Thyroid gland (tissue), 4 donors: Measurements from ENCODE around the gene ATRNL1. TPM values are rescaled to one million over a fixed set of nuclear protein-coding genes. Genes with fewer than 3 reads are reported as not detected.
"Not testable (repeated sequence)": the region's sequence is repeated elsewhere in the genome, so short reads cannot be mapped to it uniquely, and the experiment has no call there.

Experiments
- DNase-seq, 2 donors: peaks; one replicate each; pipeline ENCODE4 v3.0.0-alpha.2; 2019
- H3K27ac ChIP-seq, 3 donors: fragments of 200-600 bp; sonication (generic); 1 replicate in 2 of 3; 2 replicates in 1 of 3; pipeline ENCODE4 v1.5.1; 2016 to 2019; ENCODE audit warnings: mild to moderate bottlenecking in 1 of 3, moderate library complexity in 1 of 3
- H3K27me3 ChIP-seq: fragments of 200-600 bp; sonication (generic); one replicate; pipeline ENCODE4 v1.5.1; 2019
- H3K36me3 ChIP-seq, 2 donors: fragments of 200-600 bp; sonication (generic); one replicate each; pipeline ENCODE4 v1.5.1; 2016 to 2019
- H3K4me1 ChIP-seq, 2 donors: fragments of 200-600 bp; sonication (generic); one replicate each; pipeline ENCODE4 v1.5.1; 2017 to 2019
- H3K4me3 ChIP-seq, 3 donors: fragments of 200-600 bp; sonication (generic); replicated peaks in 1 of 3; 1 replicate in 2 of 3; 2 replicates in 1 of 3; pipeline ENCODE4 v1.5.1; 2016; ENCODE audit warnings: mild to moderate bottlenecking in 1 of 3
- H3K9me3 ChIP-seq: fragments of 200-600 bp; sonication (generic); one replicate; pipeline ENCODE4 v1.5.1; 2017
- CTCF ChIP-seq, 6 experiments: fragments of 200-600 bp in 3 of 6; fragments of 450-650 bp in 3 of 6; sonication (generic) in 3 of 6; IDR thresholded peaks; one replicate each; pipeline ENCODE4 v1.5.1; 2016 to 2019; ENCODE audit warnings: antibody characterized with exemption in 6 of 6, mild to moderate bottlenecking in 2 of 6, inconsistent platforms in 1 of 6, moderate library complexity in 1 of 6
- POLR2A ChIP-seq, 2 donors: fragments of 450-650 bp; IDR thresholded peaks; one replicate each; pipeline ENCODE4 v1.6.1; 2017; ENCODE audit warnings: antibody characterized with exemption in 2 of 2, mild to moderate bottlenecking in 2 of 2, moderate library complexity in 1 of 2
- WGBS, 2 donors: methylation state at CpG; one replicate each; pipeline ENCODE4 v1.1.5; 2017; 5-methylcytosine and 5-hydroxymethylcytosine counted together
- intact Hi-C: fragments of 100-400 bp; cut with DNase I; formaldehyde crosslinking; loops from one replicate; pipeline ENCODE4 v1.15.1; 2023
- total RNA-seq, 4 donors: library from RNA; depleted of rRNA; stranded (reverse); fragments of >200 nt; gene quantifications; one replicate each; pipeline ENCODE4 v1.2.3, GENCODE V29; 2016

ATRNL1 gene
- total RNA-seq, 4 donors from 2014 or later, result 2.3 to 6.3 (median 3.8) TPM

GRCh38 chr10:115219203-115219602, 126.0 kb downstream of the ATRNL1 start:
- Histone ChIP-seq H3K4me1 (no peaks in the 10 kb centered on the region), H3K4me3 (no peak overlapping the region), H3K36me3 (no peaks in the 10 kb centered on the region), H3K27me3 (no peaks in the 10 kb centered on the region), H3K9me3 (no peaks in the 10 kb centered on the region), H3K27ac (no peak overlapping the region)
- 87 to 91% methylated on average over 3 of the region's 3 CpGs for WGBS, 2 donors
- no peak for DNase-seq
- TF ChIP-seq POLR2A (IDR thresholded peaks at IDR 0.05), result no peak
- no peak for TF ChIP-seq CTCF (IDR thresholded peaks at IDR 0.05)
- intact Hi-C loops, result no loop called here

- TF ChIP-seq CTCF (IDR thresholded peaks at IDR 0.05) (no peak), POLR2A (IDR thresholded peaks at IDR 0.05) (no peak)
- no peak for DNase-seq
- no peak overlapping the region for H3K27ac ChIP-seq
- intact Hi-C loops, result no loop called here
- H3K36me3 ChIP-seq, result no peaks in the 10 kb centered on the region
- no peaks in the 10 kb centered on the region for H3K9me3 ChIP-seq
- no peaks in the 10 kb centered on the region for H3K27me3 ChIP-seq
- H3K4me3 ChIP-seq, result no peak overlapping the region
- H3K4me1 ChIP-seq, result no peaks in the 10 kb centered on the region
Measured at GRCh38 chr10:115222039-115222438, 128.9 kb downstream of the ATRNL1 start.

- TF ChIP-seq CTCF (IDR thresholded peaks at IDR 0.05) (no peak), POLR2A (IDR thresholded peaks at IDR 0.05) (no peak)
- no peaks in the 10 kb centered on the region for H3K4me1 ChIP-seq
- 84 to 86% methylated on average over 2 of the region's 2 CpGs for WGBS, 2 donors
- no peaks in the 10 kb centered on the region for H3K9me3 ChIP-seq
- intact Hi-C loops, result no loop called here
- no peak for DNase-seq
- no peak overlapping the region for H3K27ac ChIP-seq
- H3K36me3 ChIP-seq, result no peaks in the 10 kb centered on the region
- no peak overlapping the region for H3K4me3 ChIP-seq
- H3K27me3 ChIP-seq, result no peaks in the 10 kb centered on the region
Measured at GRCh38 chr10:115239761-115240160, 146.6 kb downstream of the ATRNL1 start.

GRCh38 chr10:115250784-115251183, 157.6 kb downstream of the ATRNL1 start:
- H3K27ac ChIP-seq, result no peak overlapping the region
- no peaks in the 10 kb centered on the region for H3K27me3 ChIP-seq
- H3K4me3 ChIP-seq, result no peak overlapping the region
- H3K9me3 ChIP-seq, result no peaks in the 10 kb centered on the region
- DNase-seq, result no peak
- H3K36me3 ChIP-seq, result no peaks in the 10 kb centered on the region
- 93 to 96% methylated on average over 3 of the region's 3 CpGs for whole genome bisulfite sequencing, 2 donors
- no peaks in the 10 kb centered on the region for H3K4me1 ChIP-seq
- intact Hi-C loops, result no loop called here
- TF ChIP-seq CTCF (IDR thresholded peaks at IDR 0.05) (no peak), POLR2A (IDR thresholded peaks at IDR 0.05) (no peak)

GRCh38 chr10:115253765-115254164, 160.6 kb downstream of the ATRNL1 start:
- H3K9me3 ChIP-seq, H3K4me1 ChIP-seq, H3K4me3 ChIP-seq, H3K36me3 ChIP-seq, DNase-seq, H3K27me3 ChIP-seq, H3K27ac ChIP-seq, intact Hi-C loops: not testable (repeated sequence)
- WGBS, 2 donors, result 94 to 100% methylated on average over 1 of the region's 1 CpG

GRCh38 chr10:115272482-115272881, 179.3 kb downstream of the ATRNL1 start:
- TF ChIP-seq CTCF (IDR thresholded peaks at IDR 0.05), result no peak
- no peak for TF ChIP-seq POLR2A (IDR thresholded peaks at IDR 0.05)
- Histone ChIP-seq H3K9me3 (no peaks in the 10 kb centered on the region), H3K27ac (no peak overlapping the region), H3K4me1 (no peaks in the 10 kb centered on the region), H3K36me3 (no peaks in the 10 kb centered on the region), H3K4me3 (no peak overlapping the region), H3K27me3 (no peaks in the 10 kb centered on the region)
- intact Hi-C loops, result no loop called here
- no peak for DNase-seq
- WGBS, 2 donors, result 89% methylated on average over 3 of the region's 3 CpGs
